DOHH2 (cell line): ENCODE results near the gene GLIS2.

ENCODE experiments used
- H3F3A ChIP-seq: fragments of 200-600 bp; sonication (generic), shearing (Covaris generic); 2 replicates; pipeline ENCODE4 v1.6.0; 2016; ENCODE audit warnings: antibody characterized with exemption, mild to moderate bottlenecking; ENCODE audit not compliant: control insufficient read depth, insufficient read depth
- H3K27ac ChIP-seq: fragments of 200-600 bp; sonication (generic); 2 replicates; pipeline ENCODE4 v1.5.1; 2014; ENCODE audit warnings: low read depth, mild to moderate bottlenecking, low read length, moderate library complexity
- H3K27me3 ChIP-seq: fragments of 200-600 bp; sonication (generic); 2 replicates; pipeline ENCODE4 v1.6.1; 2014; ENCODE audit warnings: mild to moderate bottlenecking, low read length, mixed read lengths; ENCODE audit not compliant: control insufficient read depth
- H3K36me3 ChIP-seq: fragments of 200-600 bp; sonication (generic); 2 replicates; pipeline ENCODE4 v1.6.1; 2014; ENCODE audit warnings: mild to moderate bottlenecking, low read length, moderate library complexity, mixed read lengths; ENCODE audit not compliant: control insufficient read depth
- H3K4me1 ChIP-seq: fragments of 200-600 bp; sonication (generic); 2 replicates; pipeline ENCODE4 v1.6.1; 2014; ENCODE audit warnings: mild to moderate bottlenecking, low read length, mixed read lengths; ENCODE audit not compliant: control insufficient read depth
- H3K4me2 ChIP-seq: fragments of 200-600 bp; sonication (generic); 2 replicates; pipeline ENCODE4 v1.6.0; 2014; ENCODE audit warnings: mild to moderate bottlenecking, low read length, moderate library complexity
- H3K4me3 ChIP-seq: fragments of 200-600 bp; sonication (generic); 2 replicates; pipeline ENCODE4 v1.5.1; 2014; ENCODE audit warnings: mild to moderate bottlenecking, low read length, mixed read lengths
- H3K79me2 ChIP-seq: fragments of 200-600 bp; sonication (generic); 2 replicates; pipeline ENCODE4 v1.6.1; 2014; ENCODE audit warnings: mild to moderate bottlenecking, low read length, mixed read lengths; ENCODE audit not compliant: control insufficient read depth
- H3K9me2 ChIP-seq: fragments of 200-600 bp; sonication (generic); replicated peaks from 2 replicates; pipeline ENCODE4 v1.6.1; 2014; ENCODE audit warnings: mild to moderate bottlenecking, low read length, mixed read lengths; ENCODE audit not compliant: control insufficient read depth
- H3K9me3 ChIP-seq: fragments of 200-600 bp; sonication (generic); 2 replicates; pipeline ENCODE4 v1.6.1; 2014; ENCODE audit warnings: antibody characterized with exemption, low read length, mixed read lengths; ENCODE audit not compliant: control insufficient read depth, insufficient read depth
- H4K20me1 ChIP-seq: fragments of 200-600 bp; sonication (generic); 2 replicates; pipeline ENCODE4 v1.6.0; 2014; ENCODE audit warnings: low read depth, mild to moderate bottlenecking, antibody characterized with exemption, low read length, moderate library complexity; ENCODE audit not compliant: control insufficient read depth, insufficient read depth
- EZH2phosphoT487 ChIP-seq: fragments of 200-600 bp; sonication (generic); IDR thresholded peaks from 2 replicates; pipeline ENCODE4 v1.6.1; 2017; ENCODE audit warnings: borderline replicate concordance, mild to moderate bottlenecking, antibody characterized with exemption, low read length, moderate library complexity, mixed read lengths
- TF ChIP-seq, protein P1 (sequence below): fragments of 200-600 bp; sonication (generic); IDR thresholded peaks from one replicate; pipeline ENCODE4 v1.5.1; 2014; ENCODE audit warnings: antibody characterized with exemption, mild to moderate bottlenecking, low read depth, low read length; ENCODE audit not compliant: poor library complexity, severe bottlenecking

Gene GLIS2

DNA sequence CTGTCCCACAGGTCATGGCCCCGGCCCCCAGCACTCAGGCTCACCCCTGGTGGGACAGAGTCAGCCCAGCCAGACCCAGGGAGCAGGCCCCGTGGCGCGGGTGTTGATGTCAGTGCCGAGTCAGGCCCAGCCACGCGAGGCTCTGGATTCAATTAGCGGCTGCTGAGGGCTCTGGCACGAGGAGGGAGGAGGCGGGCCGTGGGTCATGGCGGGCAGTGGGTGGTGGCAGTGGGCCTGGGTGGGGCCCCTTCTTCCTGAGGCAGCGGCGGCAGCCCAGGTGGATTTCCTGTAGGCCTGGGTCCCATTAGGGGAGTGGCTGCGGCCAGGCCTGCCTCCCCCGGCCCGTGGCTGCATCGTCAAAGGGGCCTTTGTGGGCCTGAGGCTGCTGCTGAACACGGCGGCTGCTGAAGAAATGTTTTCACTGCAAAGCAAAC lies 68.7 kb downstream of the GLIS2 start:
- Histone ChIP-seq H4K20me1 (no peaks in the 10 kb centered on the region), H3K36me3 (peaks cover 11% of the 10 kb centered on the region), H3K9me2 (no peaks in the 10 kb centered on the region), H3F3A (no peaks in the 10 kb centered on the region), H3K4me1 (no peaks in the 10 kb centered on the region), H3K79me2 (no peaks in the 10 kb centered on the region), H3K4me3 (no peak overlapping the region), H3K9me3 (no peaks in the 10 kb centered on the region), H3K27ac (no peak overlapping the region), H3K4me2 (no peak overlapping the region), H3K27me3 (no peaks in the 10 kb centered on the region)
- no peak for TF ChIP-seq EZH2phosphoT487
- TF ChIP-seq, protein P1, sequence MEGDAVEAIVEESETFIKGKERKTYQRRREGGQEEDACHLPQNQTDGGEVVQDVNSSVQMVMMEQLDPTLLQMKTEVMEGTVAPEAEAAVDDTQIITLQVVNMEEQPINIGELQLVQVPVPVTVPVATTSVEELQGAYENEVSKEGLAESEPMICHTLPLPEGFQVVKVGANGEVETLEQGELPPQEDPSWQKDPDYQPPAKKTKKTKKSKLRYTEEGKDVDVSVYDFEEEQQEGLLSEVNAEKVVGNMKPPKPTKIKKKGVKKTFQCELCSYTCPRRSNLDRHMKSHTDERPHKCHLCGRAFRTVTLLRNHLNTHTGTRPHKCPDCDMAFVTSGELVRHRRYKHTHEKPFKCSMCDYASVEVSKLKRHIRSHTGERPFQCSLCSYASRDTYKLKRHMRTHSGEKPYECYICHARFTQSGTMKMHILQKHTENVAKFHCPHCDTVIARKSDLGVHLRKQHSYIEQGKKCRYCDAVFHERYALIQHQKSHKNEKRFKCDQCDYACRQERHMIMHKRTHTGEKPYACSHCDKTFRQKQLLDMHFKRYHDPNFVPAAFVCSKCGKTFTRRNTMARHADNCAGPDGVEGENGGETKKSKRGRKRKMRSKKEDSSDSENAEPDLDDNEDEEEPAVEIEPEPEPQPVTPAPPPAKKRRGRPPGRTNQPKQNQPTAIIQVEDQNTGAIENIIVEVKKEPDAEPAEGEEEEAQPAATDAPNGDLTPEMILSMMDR = no peak

DNA sequence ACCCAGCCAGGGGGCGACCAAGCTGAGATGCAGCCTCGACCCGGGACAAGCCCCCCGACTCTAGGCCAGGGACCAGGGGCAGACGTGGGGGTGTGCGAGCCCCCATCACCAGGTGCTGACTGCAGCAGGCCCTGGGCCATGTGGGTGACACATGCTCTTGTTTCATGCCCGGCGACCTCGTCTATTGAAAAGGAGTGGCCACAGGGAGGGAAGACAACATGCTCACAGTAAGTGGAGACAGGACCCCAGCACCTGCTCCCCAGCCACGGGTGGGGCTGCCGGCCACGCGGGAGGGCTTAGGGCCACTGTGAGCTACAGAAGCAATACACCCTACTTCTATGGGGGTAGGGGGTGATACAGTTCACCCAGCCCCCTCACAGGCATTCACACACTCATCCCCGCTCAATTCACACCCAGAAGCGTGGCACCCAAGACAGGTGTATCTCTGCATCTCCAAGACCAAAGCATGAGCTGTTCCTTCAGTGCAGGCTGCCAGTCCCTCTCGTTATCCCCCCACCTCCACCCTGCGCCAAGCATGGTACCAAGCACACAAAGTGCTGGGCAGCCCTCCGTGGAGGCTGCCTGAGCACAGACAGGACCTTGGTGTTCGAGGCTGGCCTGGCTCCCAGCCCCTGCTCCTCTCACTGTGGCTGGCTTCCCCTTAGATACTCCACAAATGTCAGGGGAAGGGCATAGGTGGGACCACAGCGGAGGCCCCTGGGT lies 69.4 kb downstream of the GLIS2 start:
- Histone ChIP-seq H3K36me3 (peaks cover 18% of the 10 kb centered on the region), H3K27me3 (no peaks in the 10 kb centered on the region), H3K9me3 (no peaks in the 10 kb centered on the region), H4K20me1 (no peaks in the 10 kb centered on the region), H3K27ac (no peak overlapping the region), H3K4me2 (no peak overlapping the region), H3K79me2 (no peaks in the 10 kb centered on the region), H3K4me1 (no peaks in the 10 kb centered on the region), H3K4me3 (no peak overlapping the region), H3F3A (no peaks in the 10 kb centered on the region), H3K9me2 (no peaks in the 10 kb centered on the region)
- TF ChIP-seq, protein P1 = no peak
- TF ChIP-seq EZH2phosphoT487 = no peak

DNA sequence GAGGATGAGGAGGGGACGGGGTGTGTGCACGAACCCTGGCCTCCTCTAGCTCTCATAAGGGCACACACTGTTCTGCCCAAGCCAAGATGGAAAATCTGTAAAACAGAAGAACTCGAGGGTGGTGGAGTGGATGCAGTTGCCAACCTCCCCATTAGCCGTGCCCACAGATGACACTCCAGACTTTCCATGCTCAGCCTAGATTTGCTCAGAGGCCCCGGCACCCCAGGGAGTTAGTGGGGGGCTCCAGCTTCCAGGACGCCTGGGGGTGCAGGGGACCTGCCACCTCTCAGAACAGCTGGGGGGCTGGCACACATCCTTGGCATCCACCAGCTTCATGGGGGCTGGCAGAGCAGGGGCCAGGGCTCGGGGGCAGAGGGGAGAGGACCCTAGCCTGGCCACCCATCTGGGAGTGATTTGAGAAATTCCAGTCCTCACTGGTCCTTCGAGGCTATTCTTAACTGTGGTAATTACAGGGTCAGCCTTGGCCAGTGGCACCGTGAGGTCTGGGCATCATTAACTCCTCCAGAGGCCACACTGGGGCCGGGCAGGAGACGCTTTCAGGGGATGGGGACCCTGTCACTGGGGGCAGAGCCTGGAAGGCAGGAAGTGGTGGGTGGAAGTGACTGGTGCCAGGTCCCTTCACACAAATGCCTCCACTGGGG lies 70.1 kb downstream of the GLIS2 start:
- Histone ChIP-seq H3K79me2 (no peaks in the 10 kb centered on the region), H3K9me3 (no peaks in the 10 kb centered on the region), H3K4me3 (no peak overlapping the region), H3K36me3 (peaks cover 24% of the 10 kb centered on the region), H3K4me1 (no peaks in the 10 kb centered on the region), H3K27ac (no peak overlapping the region), H3K9me2 (no peaks in the 10 kb centered on the region), H3F3A (no peaks in the 10 kb centered on the region), H4K20me1 (no peaks in the 10 kb centered on the region), H3K4me2 (no peak overlapping the region), H3K27me3 (no peaks in the 10 kb centered on the region)
- TF ChIP-seq EZH2phosphoT487 = no peak
- TF ChIP-seq, protein P1 = no peak
